ENCODE results near the gene CKS1B.

GRCh38 chr1:155026154-155026553 lies 51.7 kb downstream of the CKS1B start:
- TF ChIP-seq REST (IDR thresholded peaks at IDR 0.05; ENCODE audit: borderline replicate concordance) (no peak), CTCF (IDR thresholded peaks at IDR 0.05; ENCODE audit: poor library complexity, severe bottlenecking) (no peak), EZH2 (IDR thresholded peaks at IDR 0.05; ENCODE audit: borderline replicate concordance, insufficient read depth, low read length, poor library complexity, severe bottlenecking) (no peak)
